Activated CD4-positive, alpha-beta T cell treated with anti-CD3 and anti-CD28 coated beads, Interleukin-2, amount 50 U/mL, for 16 hours (primary cell): ENCODE data around the gene TMEM150A.
"Not testable (repeated sequence)": the region's sequence is repeated elsewhere in the genome, so short reads cannot be mapped to it uniquely, and the experiment has no call there.

Experiments
- DNase-seq: peaks from one replicate; pipeline ENCODE4 v3.0.0-alpha.2; 2020

Gene TMEM150A

GRCh38 chr2:85561280-85562212 lies 41.0 kb downstream of the TMEM150A start, which contains the start of gene GGCX:
GGCX (minus strand) TSS chr2:85561493; CDS start chr2:85561428, 65 bp downstream.
- peak; percentile 97 for DNase-seq

GRCh38 chr2:85560812-85561279 lies 41.7 kb downstream of the TMEM150A start:
- no peak for DNase-seq

GRCh38 chr2:85560403-85560726 lies 42.1 kb downstream of the TMEM150A start:
- not testable (repeated sequence) for DNase-seq

GRCh38 chr2:85558160-85558559 lies 44.3 kb downstream of the TMEM150A start:
- DNase-seq = no peak

- no peak for DNase-seq
Measured at GRCh38 chr2:85557130-85557529, 45.4 kb downstream of the TMEM150A start.

- DNase-seq = no peak
Measured at GRCh38 chr2:85554980-85555612, 47.4 kb downstream of the TMEM150A start.

GRCh38 chr2:85553184-85553583 lies 49.3 kb downstream of the TMEM150A start:
- DNase-seq = no peak

GRCh38 chr2:85551698-85552678 lies 50.5 kb downstream of the TMEM150A start:
- peak; percentile 87 for DNase-seq

- DNase-seq = no peak
Measured at GRCh38 chr2:85550486-85550885, 52.0 kb downstream of the TMEM150A start.

- DNase-seq = no peak
Measured at GRCh38 chr2:85549826-85550225, 52.7 kb downstream of the TMEM150A start.

GRCh38 chr2:85549095-85549494 lies 53.4 kb downstream of the TMEM150A start:
- no peak for DNase-seq

- DNase-seq = no peak
Measured at GRCh38 chr2:85548608-85548900, 53.9 kb downstream of the TMEM150A start.
